HG03066 (cell line): ENCODE data around the gene DDX49.

Experiments used
- ATAC-seq: cut with Tn5 transposase; IDR thresholded peaks from one replicate; pipeline ENCODE4 v1.9.1; 2021; ENCODE audit warnings: low read depth; ENCODE audit not compliant: unreplicated experiment

The DDX49 gene

GRCh38 chr19:18966307-18966706 is 46.8 kb downstream of the DDX49 start:
- no peak for ATAC-seq

GRCh38 chr19:18967358-18968146 is 48.0 kb downstream of the DDX49 start:
- no peak for ATAC-seq

GRCh38 chr19:18969931-18970659 is 50.6 kb downstream of the DDX49 start:
- no peak for ATAC-seq

GRCh38 chr19:18972301-18972811 is 52.8 kb downstream of the DDX49 start:
- ATAC-seq = no peak

- no peak for ATAC-seq
These were observed 53.3 kb downstream of the DDX49 start for GRCh38 chr19:18972851-18973250.

- ATAC-seq = no peak
These were observed 55.5 kb downstream of the DDX49 start for GRCh38 chr19:18975011-18975410.

GRCh38 chr19:18975869-18976268 is 56.4 kb downstream of the DDX49 start:
- no peak for ATAC-seq
